HEK293 (cell line): ENCODE measurements around the gene KCNK4.

Experiments
- CTCF ChIA-PET: fragments of 350-600 bp; formaldehyde crosslinking; extraction: SDS; loops from one replicate; lab custom pipeline; 2021; ENCODE audit warnings: antibody characterized with exemption; lab: Yijun Ruan, JAX
- POLR2A ChIA-PET: fragments of 300-600 bp; formaldehyde crosslinking; extraction: SDS; loops from one replicate; lab custom pipeline; 2020; ENCODE audit warnings: antibody characterized with exemption, inconsistent platforms; lab: Yijun Ruan, JAX
- H3K27ac ChIP-seq: fragments of 200-500 bp; sonication (Bioruptor generic); 2 replicates; pipeline ENCODE4 v1.5.1; 2014; ENCODE audit warnings: low read depth, low read length, control low read depth, inconsistent platforms; ENCODE audit errors: extremely low read depth
- H3K36me3 ChIP-seq, 2 experiments: fragments of 200-500 bp in 1 of 2; sonication (Bioruptor generic) in 1 of 2; 1 replicate in 1 of 2; 2 replicates in 1 of 2; pipeline ENCODE4 v1.5.1; 2014 to 2017; ENCODE audit warnings: inconsistent platforms in 2 of 2, low read length in 2 of 2; ENCODE audit not compliant: control insufficient read depth in 2 of 2, insufficient read depth in 1 of 2
- H3K4me1 ChIP-seq: fragments of 200-500 bp; sonication (Bioruptor generic); 2 replicates; pipeline ENCODE4 v1.5.1; 2014; ENCODE audit warnings: mild to moderate bottlenecking, low read length, inconsistent platforms; ENCODE audit not compliant: control insufficient read depth, insufficient read depth
- H3K4me3 ChIP-seq: 2 replicates; pipeline ENCODE4 v1.5.1; 2011; ENCODE audit warnings: low read depth, mild to moderate bottlenecking, control low read depth, low read length, moderate library complexity
- H3K9me3 ChIP-seq: fragments of 200-500 bp; sonication (Bioruptor generic); 2 replicates; pipeline ENCODE4 v1.5.1; 2014; ENCODE audit warnings: low read depth, low read length, inconsistent platforms; ENCODE audit not compliant: control insufficient read depth, insufficient read depth
- HIC1 ChIP-seq: fragments of 450-650 bp; formaldehyde crosslinking; IDR thresholded peaks from 2 replicates; pipeline ENCODE4 v1.5.1; 2016; ENCODE audit warnings: missing biosample characterization, missing genetic modification characterization
- KLF17 ChIP-seq: fragments of 450-650 bp; formaldehyde crosslinking; IDR thresholded peaks from 2 replicates; pipeline ENCODE4 v1.5.1; 2016; ENCODE audit warnings: missing biosample characterization, missing genetic modification characterization
- KLF8 ChIP-seq: fragments of 450-650 bp; formaldehyde crosslinking; IDR thresholded peaks from 2 replicates; pipeline ENCODE4 v1.5.1; 2016; ENCODE audit warnings: missing biosample characterization, missing genetic modification characterization
- PATZ1 ChIP-seq: fragments of 450-650 bp; formaldehyde crosslinking; IDR thresholded peaks from 2 replicates; pipeline ENCODE4 v1.5.1; 2016; ENCODE audit warnings: missing biosample characterization, missing genetic modification characterization
- ZNF155 ChIP-seq: fragments of 450-650 bp; formaldehyde crosslinking; IDR thresholded peaks from 2 replicates; pipeline ENCODE4 v1.5.1; 2016; ENCODE audit warnings: missing biosample characterization, missing genetic modification characterization
- ZNF169 ChIP-seq: fragments of 450-650 bp; formaldehyde crosslinking; IDR thresholded peaks from 2 replicates; pipeline ENCODE4 v1.5.1; 2016; ENCODE audit warnings: missing biosample characterization, missing genetic modification characterization
- ZNF174 ChIP-seq: fragments of 450-650 bp; formaldehyde crosslinking; IDR thresholded peaks from 2 replicates; pipeline ENCODE4 v1.5.0; 2017; ENCODE audit warnings: missing biosample characterization, mild to moderate bottlenecking, missing genetic modification characterization
- ZNF23 ChIP-seq: fragments of 450-650 bp; formaldehyde crosslinking; IDR thresholded peaks from 2 replicates; pipeline ENCODE4 v1.5.1; 2016; ENCODE audit warnings: missing biosample characterization, missing genetic modification characterization, borderline replicate concordance
- ZNF37A ChIP-seq: fragments of 450-650 bp; IDR thresholded peaks from 2 replicates; pipeline ENCODE4 v1.5.1; 2018; ENCODE audit warnings: missing biosample characterization, missing genetic modification characterization
- ZNF571 ChIP-seq: fragments of 450-650 bp; formaldehyde crosslinking; IDR thresholded peaks from 2 replicates; pipeline ENCODE4 v1.5.0; 2017; ENCODE audit warnings: missing biosample characterization, missing genetic modification characterization
- ZNF600 ChIP-seq: fragments of 450-650 bp; formaldehyde crosslinking; IDR thresholded peaks from 2 replicates; pipeline ENCODE4 v1.5.1; 2016; ENCODE audit warnings: missing biosample characterization, missing genetic modification characterization
- ZNF664 ChIP-seq: fragments of 450-650 bp; formaldehyde crosslinking; IDR thresholded peaks from 2 replicates; pipeline ENCODE4 v1.5.1; 2016; ENCODE audit warnings: missing biosample characterization, missing genetic modification characterization
- ZNF785 ChIP-seq: fragments of 450-650 bp; formaldehyde crosslinking; IDR thresholded peaks from 2 replicates; pipeline ENCODE4 v1.5.1; 2016; ENCODE audit warnings: missing biosample characterization, missing genetic modification characterization
- ZNF792 ChIP-seq: fragments of 450-650 bp; formaldehyde crosslinking; IDR thresholded peaks from 2 replicates; pipeline ENCODE4 v1.5.1; 2016; ENCODE audit warnings: missing biosample characterization, missing genetic modification characterization
- TF ChIP-seq, protein P1 (sequence below): fragments of 450-650 bp; IDR thresholded peaks from 2 replicates; pipeline ENCODE4 v1.5.1; 2018; ENCODE audit warnings: missing biosample characterization, mild to moderate bottlenecking, missing genetic modification characterization
- TF ChIP-seq, protein P2 (sequence below): fragments of 450-650 bp; formaldehyde crosslinking; IDR thresholded peaks from 2 replicates; pipeline ENCODE4 v1.5.0; 2017; ENCODE audit warnings: missing biosample characterization, missing genetic modification characterization, borderline replicate concordance
- TF ChIP-seq, protein P3 (sequence below): fragments of 450-650 bp; formaldehyde crosslinking; IDR thresholded peaks from 2 replicates; pipeline ENCODE4 v1.5.1; 2016; ENCODE audit warnings: missing biosample characterization, missing genetic modification characterization
- TF ChIP-seq, protein P4 (sequence below): fragments of 450-650 bp; formaldehyde crosslinking; optimal IDR thresholded peaks from 2 replicates; pipeline ENCODE3; 2016; ENCODE audit warnings: missing biosample characterization, mild to moderate bottlenecking, missing genetic modification characterization
- TF ChIP-seq, protein P5 (sequence below): sonication (generic); formaldehyde crosslinking; IDR thresholded peaks from 2 replicates; pipeline ENCODE4 v1.8.1; 2022; ENCODE audit warnings: mild to moderate bottlenecking, moderate library complexity, missing genetic modification reagents

KCNK4 gene

GRCh38 chr11:64263021-64263946, 27.8 kb upstream of the KCNK4 start:
- Histone ChIP-seq H3K4me3 (no peak overlapping the region), H3K4me1 (no peaks in the 10 kb centered on the region; the same call in 1 of the 2 replicates)
- POLR2A ChIA-PET: interaction anchor here (0.5 to 1.6 kb wide), 3 partner anchors 20 to 60 kb away, joined by 3 to 6 read pairs (median 3); no protein-coding TSS in a partner anchor
- CTCF ChIA-PET: interaction anchor here (0.6 kb wide), 1 partner anchor 37 kb away, joined by 3 read pairs; the partner anchor contains the start of gene NUDT22
- TF ChIP-seq ZNF785 (tag by site-specific recombination): no peak
- no peak for TF ChIP-seq ZNF37A
- TF ChIP-seq, protein P1, sequence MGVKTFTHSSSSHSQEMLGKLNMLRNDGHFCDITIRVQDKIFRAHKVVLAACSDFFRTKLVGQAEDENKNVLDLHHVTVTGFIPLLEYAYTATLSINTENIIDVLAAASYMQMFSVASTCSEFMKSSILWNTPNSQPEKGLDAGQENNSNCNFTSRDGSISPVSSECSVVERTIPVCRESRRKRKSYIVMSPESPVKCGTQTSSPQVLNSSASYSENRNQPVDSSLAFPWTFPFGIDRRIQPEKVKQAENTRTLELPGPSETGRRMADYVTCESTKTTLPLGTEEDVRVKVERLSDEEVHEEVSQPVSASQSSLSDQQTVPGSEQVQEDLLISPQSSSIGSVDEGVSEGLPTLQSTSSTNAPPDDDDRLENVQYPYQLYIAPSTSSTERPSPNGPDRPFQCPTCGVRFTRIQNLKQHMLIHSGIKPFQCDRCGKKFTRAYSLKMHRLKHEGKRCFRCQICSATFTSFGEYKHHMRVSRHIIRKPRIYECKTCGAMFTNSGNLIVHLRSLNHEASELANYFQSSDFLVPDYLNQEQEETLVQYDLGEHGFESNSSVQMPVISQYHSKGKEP (tag by site-specific recombination): no peak
- TF ChIP-seq, protein P2, sequence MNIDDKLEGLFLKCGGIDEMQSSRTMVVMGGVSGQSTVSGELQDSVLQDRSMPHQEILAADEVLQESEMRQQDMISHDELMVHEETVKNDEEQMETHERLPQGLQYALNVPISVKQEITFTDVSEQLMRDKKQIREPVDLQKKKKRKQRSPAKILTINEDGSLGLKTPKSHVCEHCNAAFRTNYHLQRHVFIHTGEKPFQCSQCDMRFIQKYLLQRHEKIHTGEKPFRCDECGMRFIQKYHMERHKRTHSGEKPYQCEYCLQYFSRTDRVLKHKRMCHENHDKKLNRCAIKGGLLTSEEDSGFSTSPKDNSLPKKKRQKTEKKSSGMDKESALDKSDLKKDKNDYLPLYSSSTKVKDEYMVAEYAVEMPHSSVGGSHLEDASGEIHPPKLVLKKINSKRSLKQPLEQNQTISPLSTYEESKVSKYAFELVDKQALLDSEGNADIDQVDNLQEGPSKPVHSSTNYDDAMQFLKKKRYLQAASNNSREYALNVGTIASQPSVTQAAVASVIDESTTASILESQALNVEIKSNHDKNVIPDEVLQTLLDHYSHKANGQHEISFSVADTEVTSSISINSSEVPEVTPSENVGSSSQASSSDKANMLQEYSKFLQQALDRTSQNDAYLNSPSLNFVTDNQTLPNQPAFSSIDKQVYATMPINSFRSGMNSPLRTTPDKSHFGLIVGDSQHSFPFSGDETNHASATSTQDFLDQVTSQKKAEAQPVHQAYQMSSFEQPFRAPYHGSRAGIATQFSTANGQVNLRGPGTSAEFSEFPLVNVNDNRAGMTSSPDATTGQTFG: no peak
- TF ChIP-seq HIC1 (tag by site-specific recombination): peak; percentile 22; the same call in 1 of the 2 replicates
- no peak for TF ChIP-seq ZNF23
- no peak for TF ChIP-seq ZNF169 (tag by site-specific recombination)
- no peak for TF ChIP-seq KLF17 (tag by site-specific recombination)
- TF ChIP-seq ZNF155 (tag by site-specific recombination): no peak
- no peak for TF ChIP-seq ZNF792 (tag by site-specific recombination)
- TF ChIP-seq ZNF600 (tag by site-specific recombination): peak; percentile 53; the same call in 1 of the 2 replicates
- no peak for TF ChIP-seq ZNF664 (tag by site-specific recombination)
- TF ChIP-seq, all 188 proteins: peak for 2
- H3K9me3 ChIP-seq: no peaks in the 10 kb centered on the region
- no peak overlapping the region for H3K27ac ChIP-seq
- H3K36me3 ChIP-seq: peaks cover 0 to 79% of the 10 kb centered on the region in 2 experiments; a peak in 2 of 3 replicates

DNA sequence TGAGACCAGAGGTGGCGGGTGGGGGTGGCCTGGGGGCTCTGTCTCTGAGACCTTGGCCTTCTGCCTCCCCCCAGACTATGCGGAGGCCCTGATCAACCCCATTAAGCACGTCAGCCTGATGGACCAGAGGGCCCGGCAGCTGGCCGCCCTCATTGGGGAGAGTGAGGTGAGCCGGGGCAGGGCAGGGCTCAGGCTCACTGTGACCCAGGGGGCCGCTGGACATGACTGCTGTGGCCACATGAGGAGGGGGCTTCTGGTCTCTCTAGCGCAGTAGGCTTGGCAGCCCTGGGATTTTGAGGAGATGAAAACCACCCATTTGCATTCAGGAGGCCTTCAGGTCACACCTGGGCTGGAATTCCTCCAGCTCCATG, 27.2 kb upstream of the KCNK4 start:
- Histone ChIP-seq H3K4me1 (peaks cover 2% of the 10 kb centered on the region; the same call in 1 of the 2 replicates), H3K27ac (no peak overlapping the region), H3K4me3 (no peak overlapping the region), H3K36me3 (peaks cover 0 to 72% of the 10 kb centered on the region in 2 experiments; a peak in 1 of 3 replicates), H3K9me3 (no peaks in the 10 kb centered on the region)
- ChIA-PET POLR2A (interaction anchor here (0.8 to 1.6 kb wide), 4 partner anchors 12 to 850 kb away, joined by 3 to 6 read pairs (median 4); no protein-coding TSS in a partner anchor), CTCF (interaction anchor here (0.5 to 1.6 kb wide), 3 partner anchors 12 to 59 kb away, joined by 3 to 11 read pairs (median 3); partner anchors contain the start of genes NUDT22 and PLCB3)
- TF ChIP-seq, protein P3, sequence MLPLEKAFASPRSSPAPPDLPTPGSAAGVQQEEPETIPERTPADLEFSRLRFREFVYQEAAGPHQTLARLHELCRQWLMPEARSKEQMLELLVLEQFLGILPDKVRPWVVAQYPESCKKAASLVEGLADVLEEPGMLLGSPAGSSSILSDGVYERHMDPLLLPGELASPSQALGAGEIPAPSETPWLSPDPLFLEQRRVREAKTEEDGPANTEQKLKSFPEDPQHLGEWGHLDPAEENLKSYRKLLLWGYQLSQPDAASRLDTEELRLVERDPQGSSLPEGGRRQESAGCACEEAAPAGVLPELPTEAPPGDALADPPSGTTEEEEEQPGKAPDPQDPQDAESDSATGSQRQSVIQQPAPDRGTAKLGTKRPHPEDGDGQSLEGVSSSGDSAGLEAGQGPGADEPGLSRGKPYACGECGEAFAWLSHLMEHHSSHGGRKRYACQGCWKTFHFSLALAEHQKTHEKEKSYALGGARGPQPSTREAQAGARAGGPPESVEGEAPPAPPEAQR (tag by site-specific recombination): no peak
- TF ChIP-seq ZNF174: no peak
- TF ChIP-seq KLF8 (tag by site-specific recombination): no peak
- no peak for TF ChIP-seq ZNF571
- TF ChIP-seq, protein P4, sequence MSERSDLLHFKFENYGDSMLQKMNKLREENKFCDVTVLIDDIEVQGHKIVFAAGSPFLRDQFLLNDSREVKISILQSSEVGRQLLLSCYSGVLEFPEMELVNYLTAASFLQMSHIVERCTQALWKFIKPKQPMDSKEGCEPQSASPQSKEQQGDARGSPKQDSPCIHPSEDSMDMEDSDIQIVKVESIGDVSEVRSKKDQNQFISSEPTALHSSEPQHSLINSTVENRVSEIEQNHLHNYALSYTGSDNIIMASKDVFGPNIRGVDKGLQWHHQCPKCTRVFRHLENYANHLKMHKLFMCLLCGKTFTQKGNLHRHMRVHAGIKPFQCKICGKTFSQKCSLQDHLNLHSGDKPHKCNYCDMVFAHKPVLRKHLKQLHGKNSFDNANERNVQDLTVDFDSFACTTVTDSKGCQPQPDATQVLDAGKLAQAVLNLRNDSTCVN (tag by site-specific recombination): no peak
- no peak for TF ChIP-seq PATZ1
- TF ChIP-seq, protein P5, sequence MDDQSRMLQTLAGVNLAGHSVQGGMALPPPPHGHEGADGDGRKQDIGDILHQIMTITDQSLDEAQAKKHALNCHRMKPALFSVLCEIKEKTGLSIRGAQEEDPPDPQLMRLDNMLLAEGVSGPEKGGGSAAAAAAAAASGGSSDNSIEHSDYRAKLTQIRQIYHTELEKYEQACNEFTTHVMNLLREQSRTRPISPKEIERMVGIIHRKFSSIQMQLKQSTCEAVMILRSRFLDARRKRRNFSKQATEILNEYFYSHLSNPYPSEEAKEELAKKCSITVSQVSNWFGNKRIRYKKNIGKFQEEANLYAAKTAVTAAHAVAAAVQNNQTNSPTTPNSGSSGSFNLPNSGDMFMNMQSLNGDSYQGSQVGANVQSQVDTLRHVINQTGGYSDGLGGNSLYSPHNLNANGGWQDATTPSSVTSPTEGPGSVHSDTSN: no peak
